HepG2 (cell line): ENCODE results near the gene MRPL48. TPM values are rescaled to one million over a fixed set of nuclear protein-coding genes. Genes with fewer than 3 reads are reported as not detected.

ENCODE experiments used
- ATAC-seq: fragments of 200-7000 bp; cut with Tn5 transposase; 3 replicates; pipeline ENCODE4 v1.9.1; 2020; ENCODE audit warnings: mild to moderate bottlenecking, moderate library complexity
- BruUV-seq: library from RNA; stranded (reverse); fragments of 400-500 nt; replicated peaks from 2 replicates; lab custom pipeline; 2021; lab: Mats Ljungman, UMichigan
- CTCF ChIA-PET: fragments of 300-600 bp; formaldehyde crosslinking; extraction: SDS; loops from one replicate; lab custom pipeline; 2021; ENCODE audit warnings: low total read pairs, inconsistent platforms, low intra/inter-chr PET ratio; lab: Yijun Ruan, JAX
- POLR2A ChIA-PET: fragments of 350-600 bp; sonication (Branson Sonifier 250); formaldehyde crosslinking; loops from one replicate; lab custom pipeline; 2020; ENCODE audit warnings: antibody characterized with exemption, inconsistent platforms; lab: Yijun Ruan, JAX
- DNase-seq: peaks from one replicate; pipeline ENCODE4 v3.0.0-alpha.2; 2015; ENCODE audit warnings: low spot score
- FAIRE-seq: peaks from 3 replicates; lab custom pipeline; 2011; peaks lifted over from hg19 to GRCh38; lab: Jason Lieb, UNC
- H2AFZ ChIP-seq: one replicate; pipeline ENCODE4 v1.6.1; 2011; ENCODE audit warnings: low read length, inconsistent platforms
- H3K27ac ChIP-seq: fragments of 300-600 bp; 3 replicates; pipeline ENCODE4 v1.8.0; 2011; ENCODE audit warnings: mixed run types, mild to moderate bottlenecking, mixed read lengths, low read length, inconsistent platforms; ENCODE audit not compliant: insufficient read depth; ENCODE audit errors: extremely low read length
- H3K27me3 ChIP-seq, 2 experiments: fragments of 200-600 bp in 1 of 2; 2 replicates in 1 of 2; 3 replicates in 1 of 2; pipeline versions ENCODE4 v1.6.0 to v1.8.0; 2011; ENCODE audit warnings: low read length in 2 of 2, mild to moderate bottlenecking in 2 of 2, moderate library complexity in 2 of 2, inconsistent platforms in 1 of 2; ENCODE audit not compliant: insufficient read depth in 2 of 2, control insufficient read depth in 1 of 2
- H3K36me3 ChIP-seq, 2 experiments: fragments of 200-600 bp in 1 of 2; replicated peaks in 1 of 2; 2 replicates in 1 of 2; 3 replicates in 1 of 2; pipeline versions ENCODE4 v1.5.1 to v1.8.0; 2011; ENCODE audit warnings: low read length in 2 of 2, inconsistent platforms in 1 of 2; ENCODE audit not compliant: insufficient read depth in 2 of 2, control insufficient read depth in 1 of 2
- H3K4me1 ChIP-seq: 2 replicates; pipeline ENCODE4 v1.5.1; 2012; ENCODE audit warnings: low read length, inconsistent platforms; ENCODE audit not compliant: insufficient read depth
- H3K4me2 ChIP-seq: 2 replicates; pipeline ENCODE4 v1.6.0; 2011; ENCODE audit warnings: low read depth, low read length, inconsistent platforms
- H3K4me3 ChIP-seq, 3 experiments: fragments of 200-600 bp in 1 of 3; sonication (generic), shearing (Covaris generic) in 1 of 3; replicated peaks in 1 of 3; 2 replicates each; pipeline ENCODE4 v1.5.1; 2011 to 2016; ENCODE audit warnings: low read length in 3 of 3, inconsistent platforms in 2 of 3, low read depth in 2 of 3, mild to moderate bottlenecking in 2 of 3, control low read depth in 1 of 3, mixed read lengths in 1 of 3; ENCODE audit not compliant: insufficient read depth in 1 of 3
- H3K79me2 ChIP-seq: one replicate; pipeline ENCODE4 v1.6.1; 2011; ENCODE audit warnings: low read length, inconsistent platforms; ENCODE audit not compliant: insufficient read depth
- H3K9ac ChIP-seq: 2 replicates; pipeline ENCODE4 v1.6.0; 2011; ENCODE audit warnings: mild to moderate bottlenecking, low read depth, low read length, inconsistent platforms; ENCODE audit not compliant: insufficient read depth
- H3K9me3 ChIP-seq: 2 replicates; pipeline ENCODE4 v1.5.1; 2012; ENCODE audit warnings: mild to moderate bottlenecking, low read length
- H4K20me1 ChIP-seq: 2 replicates; pipeline ENCODE4 v1.6.0; 2011; ENCODE audit warnings: inconsistent platforms, mild to moderate bottlenecking, low read length, moderate library complexity; ENCODE audit not compliant: insufficient read depth
- BCL6 ChIP-seq: IDR thresholded peaks from 2 replicates; pipeline ENCODE4 v1.6.1; 2016; ENCODE audit warnings: missing genetic modification reagents, missing compliant biosample characterization
- GATAD2A ChIP-seq: IDR thresholded peaks from 2 replicates; pipeline ENCODE4 v1.6.1; 2016
- GZF1 ChIP-seq: sonication (generic); formaldehyde crosslinking; IDR thresholded peaks from 2 replicates; pipeline ENCODE4 v1.5.1; 2020; ENCODE audit warnings: mild to moderate bottlenecking, missing genetic modification reagents
- KLF6 ChIP-seq: IDR thresholded peaks from 2 replicates; pipeline ENCODE4 v1.8.0; 2016; ENCODE audit warnings: missing biosample characterization, missing genetic modification reagents
- LCORL ChIP-seq, 2 experiments: fragments of 450-650 bp in 1 of 2; sonication (generic) in 1 of 2; formaldehyde crosslinking in 1 of 2; IDR thresholded peaks; 2 replicates each; pipeline versions ENCODE4 v1.5.0 to v1.6.1; 2017 to 2020; ENCODE audit warnings: antibody characterized with exemption in 1 of 2, missing genetic modification reagents in 1 of 2
- NFE2L2 ChIP-seq: fragments of 150-350 bp; IDR thresholded peaks from 2 replicates; pipeline ENCODE4 v1.6.1; 2014; ENCODE audit warnings: low read length
- NFIC ChIP-seq: IDR thresholded peaks from 2 replicates; pipeline ENCODE4 v1.6.1; 2012; ENCODE audit warnings: mild to moderate bottlenecking, low read length, inconsistent platforms
- PAXIP1 ChIP-seq: sonication (generic); formaldehyde crosslinking; conservative IDR thresholded peaks from 2 replicates; pipeline ENCODE4 v1.4.0; 2020; ENCODE audit warnings: mild to moderate bottlenecking, missing genetic modification reagents, moderate library complexity
- PHF21A ChIP-seq: sonication (generic); formaldehyde crosslinking; IDR thresholded peaks from 2 replicates; pipeline ENCODE4 v1.5.0; 2020; ENCODE audit warnings: mild to moderate bottlenecking, missing genetic modification reagents
- RBM39 ChIP-seq: fragments of 200-400 bp; formaldehyde crosslinking; IDR thresholded peaks from one replicate; pipeline ENCODE4 v1.6.1; 2018; ENCODE audit warnings: antibody characterized with exemption, mild to moderate bottlenecking, low read depth, low read length; ENCODE audit not compliant: poor library complexity, severe bottlenecking
- SMARCC2 ChIP-seq: fragments of 450-650 bp; IDR thresholded peaks from 2 replicates; pipeline ENCODE4 v1.6.1; 2017; ENCODE audit warnings: antibody characterized with exemption, mild to moderate bottlenecking
- TEAD3 ChIP-seq: optimal IDR thresholded peaks from 2 replicates; pipeline ENCODE3; 2016; ENCODE audit warnings: borderline replicate concordance
- THYN1 ChIP-seq: sonication (generic); formaldehyde crosslinking; IDR thresholded peaks from 2 replicates; pipeline ENCODE4 v1.8.1; 2023; ENCODE audit warnings: low read depth, mild to moderate bottlenecking, moderate library complexity, missing genetic modification reagents, borderline replicate concordance
- ZNF777 ChIP-seq: sonication (generic); formaldehyde crosslinking; IDR thresholded peaks from 2 replicates; pipeline ENCODE4 v1.4.0; 2020; ENCODE audit warnings: missing genetic modification reagents
- ZNF792 ChIP-seq: IDR thresholded peaks from 2 replicates; pipeline ENCODE4 v1.6.1; 2016
- ZSCAN31 ChIP-seq: sonication (generic); formaldehyde crosslinking; IDR thresholded peaks from 2 replicates; pipeline ENCODE4 v1.5.0; 2020; ENCODE audit warnings: low read depth, mild to moderate bottlenecking, missing genetic modification reagents
- WGBS: methylation state at CpG from one replicate; pipeline ENCODE4 v1.1.6; 2017; ENCODE audit warnings: low lambda C conversion rate; 5-methylcytosine and 5-hydroxymethylcytosine counted together
- in situ Hi-C: cut with HindIII; loops from 2 replicates; pipeline ENCODE4 v1.10.0; 2017; ENCODE audit warnings: low pct_unique_long_range_greater_than_20kb; ENCODE audit not compliant: extremely low pct_ligation_motif_present
- intact Hi-C: fragments of 100-400 bp; cut with micrococcal nuclease; formaldehyde crosslinking; loops from one replicate; pipeline ENCODE4 v1.10.0; 2022; ENCODE audit not compliant: unreplicated experiment
- polyA plus RNA-seq, 8 experiments: library from polyadenylated mRNA; depleted of rRNA in 3 of 8; stranded (reverse) in 7 of 8; unstranded in 1 of 8; fragments of >200 nt; fragmentation: Illumina TruSeq in 4 of 8; extraction: Trizol in 4 of 8; gene quantifications; 2 replicates each; pipeline versions ENCODE4 v1.2.1 to v1.2.3, GENCODE V29; 2011 to 2016; ENCODE audit warnings: low read depth in 4 of 8, missing spikeins in 1 of 8, mixed read lengths in 1 of 8; ENCODE audit not compliant: insufficient read depth in 1 of 8
- total RNA-seq, 5 experiments: library from RNA; depleted of rRNA; stranded (reverse); fragments of >200 nt; fragmentation: Illumina TruSeq; extraction: Trizol; gene quantifications; 2 replicates each; pipeline ENCODE4 v1.2.3, GENCODE V29; 2016; ENCODE audit warnings: low read depth in 1 of 5
- TF ChIP-seq, protein P1 (sequence below): sonication (generic); formaldehyde crosslinking; IDR thresholded peaks from 2 replicates; pipeline ENCODE4 v1.8.1; 2023; ENCODE audit warnings: missing genetic modification reagents, mild to moderate bottlenecking, borderline replicate concordance
- TF ChIP-seq, protein P2 (sequence below), 2 experiments: sonication (generic) in 1 of 2; formaldehyde crosslinking in 1 of 2; IDR thresholded peaks; 2 replicates each; pipeline versions ENCODE4 v1.4.0 to v1.6.1; 2016 to 2020; ENCODE audit warnings: borderline replicate concordance in 1 of 2, low read depth in 1 of 2, mild to moderate bottlenecking in 1 of 2, missing genetic modification reagents in 1 of 2

The MRPL48 gene
- total and polyA plus RNA-seq, 2 of the 13 experiments (the other 11 are each of a cell fraction or from before 2014, with no cell fraction given) = 61.2 to 67.9 TPM

DNA sequence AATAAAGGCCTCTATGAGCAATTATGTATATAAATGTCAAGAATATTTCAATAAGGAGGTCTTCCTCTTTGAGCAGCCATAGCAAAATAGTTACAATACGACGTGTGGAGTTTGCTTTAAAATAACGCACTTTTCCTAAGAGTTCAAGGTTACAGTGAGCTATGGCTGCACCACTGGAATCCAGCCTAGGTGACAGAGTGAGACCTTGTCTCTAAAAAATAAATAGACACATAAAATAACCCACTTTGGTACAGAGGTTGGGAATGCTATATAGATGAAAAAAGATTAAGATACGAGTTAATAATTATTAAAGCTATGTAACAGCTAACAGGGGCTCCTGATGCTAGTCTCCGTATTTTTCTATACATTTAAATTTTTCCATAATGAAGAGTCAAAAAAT lies 39.4 kb upstream of the MRPL48 start:
- in situ Hi-C loops (no loop called here), intact Hi-C loops (no loop called here)
- FAIRE-seq = peak; percentile 90
- Histone ChIP-seq H2AFZ (no peak overlapping the region), H3K79me2 (peaks cover 94% of the 10 kb centered on the region), H3K9ac (peak overlapping the region; percentile 38), H3K27me3 (no peaks in the 10 kb centered on the region), H3K4me1 (peaks cover 98% of the 10 kb centered on the region), H3K27ac (peak overlapping the region; percentile 81), H3K4me3 (peak overlapping the region in 2 of 3 experiments; percentile 26 to 46; a peak in 3 of 6 replicates), H4K20me1 (peaks cover 16% of the 10 kb centered on the region; the same call in 1 of the 2 replicates), H3K36me3 (peaks cover 0 to 6% of the 10 kb centered on the region in 2 experiments; a peak in 1 of 5 replicates), H3K9me3 (no peaks in the 10 kb centered on the region), H3K4me2 (peak overlapping the region; percentile 71)
- ATAC-seq = peak; percentile 81
- DNase-seq = peak; percentile 87
- 2% methylated on average over 5 of the region's 5 CpGs for WGBS
- CTCF ChIA-PET = no interaction called here
- POLR2A ChIA-PET = interaction anchor here (0.5 to 2.9 kb wide), 5 partner anchors 9 to 58 kb away, joined by 3 to 16 read pairs (median 4); partner anchors contain the start of genes MRPL48 and RAB6A
- no TSS peak for BruUV-seq
- TF ChIP-seq THYN1 (CRISPR knock-in tag) (no peak), GATAD2A (CRISPR knock-in tag) (0 out of 2 replicates have a peak, but pooled peaks have one; percentile 7), GZF1 (CRISPR knock-in tag) (no peak), SMARCC2 (no peak), ZNF792 (CRISPR knock-in tag) (no peak), ZSCAN31 (no peak), PAXIP1 (peak; percentile 71), NFIC (no peak), TEAD3 (peak; percentile 75), KLF6 (0 out of 2 replicates have a peak, but pooled peaks have one; percentile 1), RBM39 (no peak), LCORL (IDR thresholded peaks at IDR 0.05) (no peak), LCORL (CRISPR knock-in tag; IDR thresholded peaks at IDR 0.05) (no peak; the same call in 1 of the 2 replicates), BCL6 (CRISPR knock-in tag) (peak; percentile 49), NFE2L2 (no peak), PHF21A (CRISPR knock-in tag) (peak; percentile 20; the same call in 1 of the 2 replicates), ZNF777 (CRISPR knock-in tag) (no peak)
- TF ChIP-seq, protein P1, sequence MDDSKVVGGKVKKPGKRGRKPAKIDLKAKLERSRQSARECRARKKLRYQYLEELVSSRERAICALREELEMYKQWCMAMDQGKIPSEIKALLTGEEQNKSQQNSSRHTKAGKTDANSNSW (CRISPR knock-in tag) = no peak
- TF ChIP-seq, protein P2, sequence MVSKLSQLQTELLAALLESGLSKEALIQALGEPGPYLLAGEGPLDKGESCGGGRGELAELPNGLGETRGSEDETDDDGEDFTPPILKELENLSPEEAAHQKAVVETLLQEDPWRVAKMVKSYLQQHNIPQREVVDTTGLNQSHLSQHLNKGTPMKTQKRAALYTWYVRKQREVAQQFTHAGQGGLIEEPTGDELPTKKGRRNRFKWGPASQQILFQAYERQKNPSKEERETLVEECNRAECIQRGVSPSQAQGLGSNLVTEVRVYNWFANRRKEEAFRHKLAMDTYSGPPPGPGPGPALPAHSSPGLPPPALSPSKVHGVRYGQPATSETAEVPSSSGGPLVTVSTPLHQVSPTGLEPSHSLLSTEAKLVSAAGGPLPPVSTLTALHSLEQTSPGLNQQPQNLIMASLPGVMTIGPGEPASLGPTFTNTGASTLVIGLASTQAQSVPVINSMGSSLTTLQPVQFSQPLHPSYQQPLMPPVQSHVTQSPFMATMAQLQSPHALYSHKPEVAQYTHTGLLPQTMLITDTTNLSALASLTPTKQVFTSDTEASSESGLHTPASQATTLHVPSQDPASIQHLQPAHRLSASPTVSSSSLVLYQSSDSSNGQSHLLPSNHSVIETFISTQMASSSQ (IDR thresholded peaks at IDR 0.05; ENCODE audit: low read depth) = peak; percentile 54; the same call in 1 of the 2 replicates
- TF ChIP-seq, protein P2 (CRISPR knock-in tag; IDR thresholded peaks at IDR 0.05; ENCODE audit: borderline replicate concordance) = no peak; the same call in 1 of the 2 replicates
